ENCODE measurements around the gene PDILT.

PDILT gene

GRCh38 chr16:20385844-20386832 lies 18.4 kb downstream of the PDILT start:
- H3K4me1 ChIP-seq (ENCODE audit: control insufficient read depth, insufficient read depth, low read length): no peaks in the 10 kb centered on the region
- ChIA-PET CTCF (interaction anchor here (0.6 to 6.5 kb wide), 33 partner anchors 8 to 499 kb away, joined by 3 to 99 read pairs (median 4); no protein-coding TSS in a partner anchor), POLR2A (interaction anchor here (0.6 kb wide), 1 partner anchor 653 kb away, joined by 3 read pairs; no protein-coding TSS in a partner anchor)
- H3K27ac ChIP-seq (ENCODE audit: extremely low read depth, low read depth, low read length): no peak overlapping the region
- no peaks in the 10 kb centered on the region for H3K9me3 ChIP-seq (ENCODE audit: control insufficient read depth, insufficient read depth, low read depth, low read length)
- H3K36me3 ChIP-seq (ENCODE audit: control insufficient read depth in 2 of 2, insufficient read depth in 1 of 2, low read length in 2 of 2): no peaks in the 10 kb centered on the region
- TF ChIP-seq GLIS2 (tag by site-specific recombination; IDR thresholded peaks at IDR 0.05): no peak
- TF ChIP-seq, protein P1, sequence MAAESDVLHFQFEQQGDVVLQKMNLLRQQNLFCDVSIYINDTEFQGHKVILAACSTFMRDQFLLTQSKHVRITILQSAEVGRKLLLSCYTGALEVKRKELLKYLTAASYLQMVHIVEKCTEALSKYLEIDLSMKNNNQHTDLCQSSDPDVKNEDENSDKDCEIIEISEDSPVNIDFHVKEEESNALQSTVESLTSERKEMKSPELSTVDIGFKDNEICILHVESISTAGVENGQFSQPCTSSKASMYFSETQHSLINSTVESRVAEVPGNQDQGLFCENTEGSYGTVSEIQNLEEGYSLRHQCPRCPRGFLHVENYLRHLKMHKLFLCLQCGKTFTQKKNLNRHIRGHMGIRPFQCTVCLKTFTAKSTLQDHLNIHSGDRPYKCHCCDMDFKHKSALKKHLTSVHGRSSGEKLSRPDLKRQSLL (tag by site-specific recombination; IDR thresholded peaks at IDR 0.05): no peak
- no peak for TF ChIP-seq ZNF175 (tag by site-specific recombination; IDR thresholded peaks at IDR 0.05)
- no peak for TF ChIP-seq CTCF (tag by site-specific recombination; IDR thresholded peaks at IDR 0.05)
- TF ChIP-seq ZNF654 (tag by site-specific recombination; IDR thresholded peaks at IDR 0.05; ENCODE audit: low read depth): peak; percentile 43
- no peak overlapping the region for H3K4me3 ChIP-seq (ENCODE audit: low read depth, low read length)

DNA sequence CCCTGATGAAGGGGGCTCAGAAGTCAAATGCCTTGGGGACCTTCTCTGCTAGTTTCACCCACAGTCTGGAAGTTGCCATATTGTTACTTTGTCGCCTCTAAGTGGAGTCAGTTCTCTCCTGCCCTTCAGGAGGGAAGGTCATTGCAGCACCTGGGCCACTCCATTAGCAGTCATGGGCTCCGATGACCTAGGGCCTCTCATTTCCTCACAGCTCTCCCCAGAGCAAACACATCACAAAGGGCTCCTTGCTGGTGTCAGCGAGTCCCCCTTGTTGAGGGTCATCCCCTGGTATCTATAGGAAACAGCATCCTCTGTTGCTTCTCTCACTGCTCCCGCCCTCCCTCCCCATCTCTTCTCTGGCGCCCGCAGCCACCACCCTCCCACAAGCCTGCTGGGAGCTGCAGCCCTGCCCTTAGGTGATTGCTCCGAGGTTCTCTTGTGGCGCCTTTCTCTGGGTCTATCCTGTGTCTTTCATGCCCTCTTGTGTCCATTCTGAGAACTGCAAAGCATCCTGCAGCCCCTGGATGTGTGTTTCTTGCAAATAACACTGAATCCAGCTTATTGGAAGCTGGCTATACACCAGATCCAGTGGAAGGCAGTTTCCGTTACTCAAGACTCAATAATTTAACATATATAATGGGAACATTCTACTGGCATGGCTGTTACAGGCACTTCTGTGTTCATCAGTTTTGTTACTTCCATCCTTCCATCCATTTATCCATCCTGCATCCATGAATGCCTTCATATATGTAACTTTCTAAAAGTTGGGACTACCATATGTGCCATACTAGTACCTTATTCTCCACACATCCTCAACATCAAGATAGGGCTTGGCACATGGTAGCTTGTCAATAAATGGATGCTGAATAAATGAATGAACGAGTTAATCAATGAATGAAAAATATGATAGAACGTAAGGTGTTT lies 21.2 kb downstream of the PDILT start:
- POLR2A ChIA-PET: interaction anchor here (1.2 kb wide), 1 partner anchor 827 kb away, joined by 4 read pairs; the partner anchor contains the start of gene VPS35L
- TF ChIP-seq, protein P2, sequence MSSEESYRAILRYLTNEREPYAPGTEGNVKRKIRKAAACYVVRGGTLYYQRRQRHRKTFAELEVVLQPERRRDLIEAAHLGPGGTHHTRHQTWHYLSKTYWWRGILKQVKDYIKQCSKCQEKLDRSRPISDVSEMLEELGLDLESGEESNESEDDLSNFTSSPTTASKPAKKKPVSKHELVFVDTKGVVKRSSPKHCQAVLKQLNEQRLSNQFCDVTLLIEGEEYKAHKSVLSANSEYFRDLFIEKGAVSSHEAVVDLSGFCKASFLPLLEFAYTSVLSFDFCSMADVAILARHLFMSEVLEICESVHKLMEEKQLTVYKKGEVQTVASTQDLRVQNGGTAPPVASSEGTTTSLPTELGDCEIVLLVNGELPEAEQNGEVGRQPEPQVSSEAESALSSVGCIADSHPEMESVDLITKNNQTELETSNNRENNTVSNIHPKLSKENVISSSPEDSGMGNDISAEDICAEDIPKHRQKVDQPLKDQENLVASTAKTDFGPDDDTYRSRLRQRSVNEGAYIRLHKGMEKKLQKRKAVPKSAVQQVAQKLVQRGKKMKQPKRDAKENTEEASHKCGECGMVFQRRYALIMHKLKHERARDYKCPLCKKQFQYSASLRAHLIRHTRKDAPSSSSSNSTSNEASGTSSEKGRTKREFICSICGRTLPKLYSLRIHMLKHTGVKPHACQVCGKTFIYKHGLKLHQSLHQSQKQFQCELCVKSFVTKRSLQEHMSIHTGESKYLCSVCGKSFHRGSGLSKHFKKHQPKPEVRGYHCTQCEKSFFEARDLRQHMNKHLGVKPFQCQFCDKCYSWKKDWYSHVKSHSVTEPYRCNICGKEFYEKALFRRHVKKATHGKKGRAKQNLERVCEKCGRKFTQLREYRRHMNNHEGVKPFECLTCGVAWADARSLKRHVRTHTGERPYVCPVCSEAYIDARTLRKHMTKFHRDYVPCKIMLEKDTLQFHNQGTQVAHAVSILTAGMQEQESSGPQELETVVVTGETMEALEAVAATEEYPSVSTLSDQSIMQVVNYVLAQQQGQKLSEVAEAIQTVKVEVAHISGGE (tag by site-specific recombination; conservative IDR thresholded peaks at IDR 0.05; ENCODE audit: low read depth): no peak
- TF ChIP-seq ZNF654 (tag by site-specific recombination; IDR thresholded peaks at IDR 0.05; ENCODE audit: low read depth): peak; percentile 79
- Histone ChIP-seq H3K4me3 (ENCODE audit: low read depth, low read length) (no peak overlapping the region), H3K4me1 (ENCODE audit: control insufficient read depth, insufficient read depth, low read length) (no peaks in the 10 kb centered on the region), H3K9me3 (ENCODE audit: control insufficient read depth, insufficient read depth, low read depth, low read length) (no peaks in the 10 kb centered on the region), H3K27ac (ENCODE audit: extremely low read depth, low read depth, low read length) (no peak overlapping the region), H3K36me3 (ENCODE audit: control insufficient read depth in 2 of 2, insufficient read depth in 1 of 2, low read length in 2 of 2) (no peaks in the 10 kb centered on the region)
- CTCF ChIA-PET: interaction anchor here (0.6 to 6.5 kb wide), 25 partner anchors 10 to 998 kb away, joined by 3 to 99 read pairs (median 3); no protein-coding TSS in a partner anchor

DNA sequence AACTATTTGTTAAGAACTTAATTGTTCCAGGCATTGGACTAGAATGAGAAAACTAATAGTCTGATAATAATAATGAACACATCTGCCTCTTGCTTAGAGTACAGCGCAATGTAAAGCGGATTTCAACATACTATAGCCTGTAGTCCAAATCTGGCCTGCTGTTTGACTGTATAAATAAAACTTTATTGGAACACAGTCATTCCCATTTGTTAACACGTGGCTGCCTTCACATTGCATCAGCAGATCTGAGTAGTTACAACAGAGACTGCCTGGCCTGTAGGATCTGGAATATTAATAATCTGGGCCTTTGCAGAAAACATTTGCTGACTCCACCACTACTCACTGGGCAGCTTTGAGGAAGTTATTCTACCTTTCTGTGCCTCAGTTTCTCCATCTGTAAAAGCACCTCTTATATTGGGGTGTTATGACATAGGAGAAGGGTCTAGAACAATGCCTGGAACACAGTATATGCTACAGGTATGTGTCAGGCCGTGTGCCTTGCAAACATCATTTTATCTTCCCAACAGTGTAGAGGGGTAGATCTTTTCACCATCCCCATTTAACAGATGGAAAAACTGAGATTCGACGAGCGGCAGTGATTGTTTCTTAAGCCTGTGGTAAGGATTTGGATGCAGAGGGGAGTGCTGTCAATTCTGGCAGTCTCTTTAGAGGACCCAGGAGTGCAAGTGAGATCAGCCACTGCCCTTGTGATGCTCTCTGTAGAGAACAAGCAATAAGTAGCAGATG lies 22.2 kb downstream of the PDILT start:
- Histone ChIP-seq H3K9me3 (ENCODE audit: control insufficient read depth, insufficient read depth, low read depth, low read length) (no peaks in the 10 kb centered on the region), H3K36me3 (ENCODE audit: control insufficient read depth in 2 of 2, insufficient read depth in 1 of 2, low read length in 2 of 2) (no peaks in the 10 kb centered on the region), H3K27ac (ENCODE audit: extremely low read depth, low read depth, low read length) (no peak overlapping the region), H3K4me1 (ENCODE audit: control insufficient read depth, insufficient read depth, low read length) (no peaks in the 10 kb centered on the region), H3K4me3 (ENCODE audit: low read depth, low read length) (no peak overlapping the region)
- ChIA-PET POLR2A (no interaction called here), CTCF (interaction anchor here (0.6 to 6.5 kb wide), 12 partner anchors 9 to 842 kb away, joined by 3 to 99 read pairs (median 4); no protein-coding TSS in a partner anchor)
- no peak for TF ChIP-seq ZBTB21 (tag by site-specific recombination; IDR thresholded peaks at IDR 0.05)
- TF ChIP-seq ZNF391 (tag by site-specific recombination; IDR thresholded peaks at IDR 0.05; ENCODE audit: borderline replicate concordance, low read depth): no peak
- no peak for TF ChIP-seq RBAK (tag by site-specific recombination; IDR thresholded peaks at IDR 0.05)
- TF ChIP-seq ZNF670 (tag by site-specific recombination; IDR thresholded peaks at IDR 0.05; ENCODE audit: low read depth): no peak
- TF ChIP-seq, protein P3, sequence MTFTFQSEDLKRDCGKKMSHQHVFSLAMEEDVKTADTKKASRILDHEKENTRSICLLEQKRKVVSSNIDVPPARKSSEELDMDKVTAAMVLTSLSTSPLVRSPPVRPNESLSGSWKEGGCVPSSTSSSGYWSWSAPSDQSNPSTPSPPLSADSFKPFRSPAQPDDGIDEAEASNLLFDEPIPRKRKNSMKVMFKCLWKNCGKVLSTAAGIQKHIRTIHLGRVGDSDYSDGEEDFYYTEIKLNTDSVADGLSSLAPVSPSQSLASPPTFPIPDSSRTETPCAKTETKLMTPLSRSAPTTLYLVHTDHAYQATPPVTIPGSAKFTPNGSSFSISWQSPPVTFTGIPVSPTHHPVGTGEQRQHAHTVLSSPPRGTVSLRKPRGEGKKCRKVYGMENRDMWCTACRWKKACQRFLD (tag by site-specific recombination; IDR thresholded peaks at IDR 0.05): no peak
- no peak for TF ChIP-seq GFI1B (tag by site-specific recombination; IDR thresholded peaks at IDR 0.05)
- no peak for TF ChIP-seq HOXD13 (CRISPR knock-in tag; IDR thresholded peaks at IDR 0.05; ENCODE audit: borderline replicate concordance)
- TF ChIP-seq EGR2 (tag by site-specific recombination; IDR thresholded peaks at IDR 0.05; ENCODE audit: low read depth): no peak
- no peak for TF ChIP-seq ZNF433 (tag by site-specific recombination; IDR thresholded peaks at IDR 0.05; ENCODE audit: low read depth)
- TF ChIP-seq ZNF548 (tag by site-specific recombination; IDR thresholded peaks at IDR 0.05): no peak
- no peak for TF ChIP-seq HOXA7 (CRISPR knock-in tag; IDR thresholded peaks at IDR 0.05; ENCODE audit: borderline replicate concordance)
- no peak for TF ChIP-seq ZNF311 (tag by site-specific recombination; IDR thresholded peaks at IDR 0.05; ENCODE audit: borderline replicate concordance)

Measured in HEK293 (cell line).